IPS-15b (cell line): ENCODE results near the gene DNAJC4.

Source experiments
- H3K27me3 ChIP-seq: one replicate; pipeline ENCODE4 v1.6.1; 2013; ENCODE audit warnings: low read length; ENCODE audit not compliant: control insufficient read depth, insufficient read depth
- H3K36me3 ChIP-seq: one replicate; pipeline ENCODE4 v1.6.1; 2013; ENCODE audit warnings: low read length; ENCODE audit not compliant: control insufficient read depth, insufficient read depth
- H3K4me1 ChIP-seq: one replicate; pipeline ENCODE4 v1.6.1; 2013; ENCODE audit warnings: mild to moderate bottlenecking, low read length; ENCODE audit not compliant: control insufficient read depth, insufficient read depth
- H3K4me3 ChIP-seq: one replicate; pipeline ENCODE4 v1.5.1; 2013; ENCODE audit warnings: low read depth, low read length
- H3K9ac ChIP-seq: one replicate; pipeline ENCODE4 v1.6.1; 2013; ENCODE audit warnings: low read depth, mild to moderate bottlenecking, low read length
- H3K9me3 ChIP-seq: one replicate; pipeline ENCODE4 v1.6.1; 2013; ENCODE audit warnings: mild to moderate bottlenecking, low read length; ENCODE audit not compliant: control insufficient read depth, insufficient read depth

Gene DNAJC4

DNA sequence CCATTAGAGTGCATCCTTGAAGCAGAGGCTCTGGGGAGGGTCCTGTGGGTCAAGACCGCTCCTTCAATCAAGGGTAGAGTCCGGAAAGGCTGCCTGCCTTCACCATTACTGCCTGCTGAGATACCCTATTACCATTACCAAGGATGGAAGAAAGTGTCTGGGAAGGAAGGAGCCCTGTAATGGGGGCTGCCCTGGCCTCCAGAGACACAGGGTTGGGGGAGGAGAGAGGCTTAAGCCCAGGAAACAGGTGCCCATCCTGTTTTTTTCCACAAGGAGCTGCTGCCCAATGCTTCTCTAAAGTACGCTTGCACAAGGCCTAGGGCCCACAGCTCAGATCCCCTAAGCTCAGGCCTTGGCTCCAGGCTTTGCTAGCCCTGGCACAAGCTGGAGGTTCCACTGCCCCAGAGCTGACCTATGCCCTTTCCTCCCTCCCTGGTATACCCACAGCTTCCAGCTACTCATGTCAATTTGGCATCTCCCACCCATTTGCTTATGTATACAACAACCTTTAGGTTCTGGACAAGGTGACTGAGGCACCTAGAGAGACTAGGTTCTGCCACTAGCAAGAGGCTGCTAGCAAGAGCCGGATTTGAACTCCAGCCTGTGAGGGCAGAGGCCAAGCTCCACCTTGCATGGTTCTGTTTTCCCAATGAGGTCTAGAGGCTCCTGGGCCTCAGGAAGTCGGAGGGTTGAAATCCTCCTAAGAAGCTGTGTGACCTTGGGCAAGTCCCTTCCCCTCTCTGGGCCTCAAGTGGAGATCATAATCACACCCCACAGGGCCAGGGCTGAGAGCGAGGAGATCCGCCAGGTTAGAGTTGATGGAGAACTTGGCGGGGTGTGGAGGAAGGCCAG is 19.4 kb downstream of the DNAJC4 start:
- Histone ChIP-seq H3K9ac (no peak overlapping the region), H3K4me3 (peak overlapping the region; percentile 75), H3K9me3 (no peaks in the 10 kb centered on the region), H3K36me3 (peaks cover 18% of the 10 kb centered on the region), H3K27me3 (no peaks in the 10 kb centered on the region), H3K4me1 (peaks cover 33% of the 10 kb centered on the region)

DNA sequence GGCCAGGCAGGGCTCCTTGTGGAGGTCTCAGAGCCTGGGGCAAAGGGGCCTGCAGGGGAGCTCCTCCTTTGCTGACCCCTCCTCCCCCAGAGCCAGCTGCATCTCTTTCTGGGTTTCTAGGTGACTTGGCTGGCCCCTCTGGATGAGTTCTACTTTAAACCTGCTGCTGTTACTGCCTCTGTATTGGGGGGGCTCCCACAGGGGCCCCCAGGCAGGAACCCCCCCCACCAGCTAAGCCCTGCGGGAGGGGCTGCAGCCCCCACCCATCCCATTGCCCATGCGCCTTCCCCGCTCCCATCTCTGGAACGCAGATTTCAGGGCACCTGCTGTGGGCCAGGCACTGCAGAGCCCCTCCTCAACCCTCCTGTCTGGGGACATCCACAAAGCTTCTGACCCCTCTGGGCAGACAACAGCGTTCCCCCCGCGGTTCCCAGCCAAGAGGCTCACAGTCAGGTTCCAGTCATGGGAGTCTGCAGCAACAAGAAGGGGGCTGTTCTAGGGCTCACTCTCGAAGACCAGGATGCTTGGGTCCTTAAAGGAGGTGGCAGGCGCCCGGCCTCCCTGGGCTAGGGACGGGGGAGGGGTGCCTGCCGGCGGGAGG is 20.2 kb downstream of the DNAJC4 start:
- Histone ChIP-seq H3K4me3 (peak overlapping the region; percentile 75), H3K9me3 (no peaks in the 10 kb centered on the region), H3K36me3 (peaks cover 22% of the 10 kb centered on the region), H3K4me1 (peaks cover 33% of the 10 kb centered on the region), H3K27me3 (no peaks in the 10 kb centered on the region), H3K9ac (peak overlapping the region; percentile 73)

DNA sequence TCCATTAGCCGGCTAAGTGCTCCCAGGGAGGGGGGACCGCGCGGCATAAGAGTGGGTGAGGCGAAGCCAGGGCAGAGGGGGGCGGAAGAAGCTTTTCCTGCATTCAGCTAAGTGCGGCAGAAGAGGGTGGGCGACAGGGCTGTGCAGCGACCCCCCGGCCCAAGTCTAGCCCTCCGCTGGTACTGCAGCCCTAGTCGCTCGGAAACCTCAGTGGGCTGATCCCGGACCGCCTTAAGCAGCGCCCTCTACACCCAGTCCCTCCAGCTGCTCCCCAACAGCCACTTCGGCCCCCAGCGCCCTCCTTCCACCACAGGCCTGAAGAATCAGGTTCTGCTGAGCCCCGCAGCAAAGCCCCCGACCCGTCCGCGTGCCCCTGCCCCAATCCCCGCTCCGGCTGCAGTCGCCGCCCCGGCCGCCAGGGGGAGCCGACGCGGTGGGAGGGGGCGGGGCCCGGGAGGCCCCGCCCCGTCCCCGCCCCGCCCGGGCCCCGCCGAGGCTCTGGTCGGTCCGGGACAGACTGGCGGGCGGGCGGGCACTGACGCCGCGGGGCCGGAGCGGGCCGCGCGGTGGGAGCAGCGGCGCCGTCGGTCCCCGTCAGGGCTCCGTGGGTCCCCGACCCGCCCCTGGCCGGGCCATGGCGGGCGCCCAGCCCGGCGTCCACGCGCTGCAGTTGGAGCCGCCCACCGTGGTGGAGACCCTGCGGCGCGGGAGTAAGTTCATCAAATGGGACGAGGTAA is 20.8 kb downstream of the DNAJC4 start, which contains the start of gene PLCB3:
Gene PLCB3, plus strand, starts transcription at position 515 of the 737 bp plus-strand sequence. Its CDS starts 120 bp downstream, at position 635.
- peak within 1 kb of the TSS; percentile 91 for H3K4me3 ChIP-seq
- H3K27me3 ChIP-seq = no peaks in the 10 kb centered on the region
- H3K9ac ChIP-seq = peak within 1 kb of the TSS; percentile 79
- H3K4me1 ChIP-seq = peaks cover 33% of the 10 kb centered on the region
- H3K9me3 ChIP-seq = no peaks in the 10 kb centered on the region
- H3K36me3 ChIP-seq = peaks cover 29% of the 10 kb centered on the region

DNA sequence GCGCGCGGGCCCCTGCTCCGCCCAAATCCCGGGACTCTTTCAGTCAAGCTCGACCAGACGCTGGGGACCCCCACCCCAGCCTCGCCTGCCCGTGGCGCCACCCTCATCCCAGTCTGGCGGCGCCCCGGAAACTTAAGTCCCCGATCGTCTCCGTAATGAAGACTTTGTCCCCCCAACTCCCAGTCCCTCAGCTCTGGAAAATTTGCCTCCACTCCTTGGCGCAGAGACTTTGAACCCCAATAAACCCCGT is 21.3 kb downstream of the DNAJC4 start:
- Histone ChIP-seq H3K9ac (peak overlapping the region; percentile 79), H3K4me3 (peak overlapping the region; percentile 91), H3K4me1 (peaks cover 33% of the 10 kb centered on the region), H3K9me3 (no peaks in the 10 kb centered on the region), H3K36me3 (peaks cover 34% of the 10 kb centered on the region), H3K27me3 (no peaks in the 10 kb centered on the region)

DNA sequence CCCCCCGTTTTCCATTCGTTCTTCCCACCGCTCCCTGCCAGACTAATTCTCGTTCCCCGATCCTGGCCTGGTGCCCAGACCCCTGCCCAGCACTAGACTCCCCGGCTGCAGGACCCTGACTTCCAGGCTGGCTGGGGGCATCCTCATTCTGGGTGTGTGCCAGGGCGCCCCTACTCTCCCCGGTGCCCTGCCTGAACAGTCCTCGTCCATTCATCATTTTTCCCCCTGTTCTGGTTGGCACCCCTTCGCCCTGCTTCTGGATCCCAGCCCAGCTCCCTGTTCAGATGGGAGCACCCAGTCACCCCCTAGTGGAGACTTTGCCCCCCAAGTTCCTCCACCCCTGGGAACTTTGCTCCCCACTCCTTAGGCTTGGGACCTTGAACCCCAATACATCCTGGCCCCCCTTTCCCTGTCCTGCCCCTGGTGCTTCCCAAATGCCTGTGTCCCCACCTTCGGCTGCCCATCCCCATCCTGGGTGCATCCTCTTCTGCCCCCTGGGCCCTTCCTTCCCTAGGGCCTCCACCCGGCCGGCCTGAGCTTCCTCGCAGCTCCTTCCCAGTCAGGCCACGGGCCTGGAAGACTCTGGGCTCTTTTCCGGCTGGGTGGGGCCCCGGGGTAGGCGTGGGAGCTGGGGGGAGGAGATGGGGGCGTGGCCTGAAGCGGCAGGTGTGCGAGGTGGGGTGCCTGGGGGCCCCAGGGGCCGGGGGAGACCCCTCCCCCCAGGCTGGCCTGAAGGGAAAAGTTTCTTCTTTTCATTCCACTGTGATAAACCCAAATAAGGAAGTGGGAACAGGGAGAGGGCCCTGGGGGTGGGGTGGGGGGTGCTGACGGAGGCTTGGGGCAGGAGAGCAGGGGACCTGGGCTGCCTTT is 21.9 kb downstream of the DNAJC4 start:
- peak overlapping the region; percentile 91 for H3K4me3 ChIP-seq
- peak overlapping the region; percentile 79 for H3K9ac ChIP-seq
- H3K4me1 ChIP-seq = peaks cover 33% of the 10 kb centered on the region
- peaks cover 34% of the 10 kb centered on the region for H3K36me3 ChIP-seq
- no peaks in the 10 kb centered on the region for H3K9me3 ChIP-seq
- H3K27me3 ChIP-seq = no peaks in the 10 kb centered on the region

DNA sequence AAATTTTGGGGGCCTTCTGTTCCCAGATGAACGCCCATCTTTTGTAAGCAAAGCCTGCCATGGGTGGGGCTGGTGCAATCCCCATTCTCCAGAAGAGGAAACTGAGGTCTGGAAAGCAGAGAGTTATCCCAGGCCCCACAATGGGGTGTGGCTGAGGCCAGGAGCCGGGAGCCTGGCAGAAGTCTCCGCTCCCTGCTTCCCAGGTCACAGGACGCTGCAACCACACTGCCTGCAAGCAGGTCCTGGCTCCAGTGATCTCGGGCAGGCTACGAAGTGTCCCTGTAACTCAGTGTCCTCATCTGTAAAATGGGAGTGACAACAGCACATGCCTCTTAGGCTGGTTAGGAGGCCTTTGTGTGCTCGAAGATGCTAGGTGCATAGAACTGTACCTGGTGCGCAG is 22.7 kb downstream of the DNAJC4 start:
- peak overlapping the region; percentile 41 for H3K4me3 ChIP-seq

DNA sequence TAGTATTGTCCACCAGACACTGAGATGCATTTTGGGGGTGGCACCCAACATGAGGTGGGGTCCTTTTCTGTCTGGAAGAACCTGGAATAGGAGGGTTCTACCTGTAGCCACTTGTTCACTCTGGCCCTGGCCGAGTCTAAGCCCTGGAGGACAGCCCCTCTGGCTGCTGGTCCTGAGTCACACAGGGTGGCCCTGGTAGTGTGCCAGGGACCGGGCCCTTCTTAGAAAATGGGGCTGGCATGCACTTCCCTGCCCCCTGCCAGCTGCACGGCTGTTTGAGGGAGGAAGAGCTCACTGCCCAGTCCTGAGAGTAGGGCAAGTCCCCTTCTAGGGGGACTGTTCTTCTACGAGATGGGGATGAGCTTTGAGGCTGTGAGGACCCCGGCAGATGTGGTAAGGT is 23.1 kb downstream of the DNAJC4 start:
- Histone ChIP-seq H3K9me3 (no peaks in the 10 kb centered on the region), H3K9ac (no peak overlapping the region), H3K27me3 (no peaks in the 10 kb centered on the region), H3K4me3 (peak overlapping the region; percentile 41), H3K36me3 (peaks cover 41% of the 10 kb centered on the region), H3K4me1 (peaks cover 25% of the 10 kb centered on the region)

More for the DNA sequence above, 22.7 kb downstream of the DNAJC4 start:
- H3K27me3 ChIP-seq = no peaks in the 10 kb centered on the region
- peaks cover 36% of the 10 kb centered on the region for H3K36me3 ChIP-seq
- H3K9me3 ChIP-seq = no peaks in the 10 kb centered on the region
- H3K9ac ChIP-seq = peak overlapping the region; percentile 16
- H3K4me1 ChIP-seq = peaks cover 30% of the 10 kb centered on the region

DNA sequence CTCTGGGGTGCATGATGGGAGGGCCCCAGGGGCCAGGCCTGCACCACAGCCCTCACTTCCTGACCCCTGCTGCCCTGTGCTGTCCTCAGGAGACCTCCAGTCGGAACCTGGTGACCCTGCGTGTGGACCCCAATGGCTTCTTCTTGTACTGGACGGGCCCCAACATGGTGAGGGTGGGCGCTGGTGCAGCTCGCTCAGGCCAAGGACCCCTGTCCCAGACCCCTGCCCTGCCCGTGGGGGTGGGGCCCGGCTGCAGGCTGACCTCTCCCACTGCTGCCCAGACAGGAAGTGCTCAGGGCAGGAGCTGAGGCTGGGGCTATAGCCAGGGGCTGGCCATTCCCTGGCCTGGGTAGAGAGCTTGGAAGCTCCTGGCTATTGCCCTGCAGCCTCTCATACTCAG is 24.0 kb downstream of the DNAJC4 start:
- H3K9ac ChIP-seq = no peak overlapping the region
- no peaks in the 10 kb centered on the region for H3K9me3 ChIP-seq
- H3K36me3 ChIP-seq = peaks cover 49% of the 10 kb centered on the region
- no peaks in the 10 kb centered on the region for H3K27me3 ChIP-seq
- no peak overlapping the region for H3K4me3 ChIP-seq
- peaks cover 17% of the 10 kb centered on the region for H3K4me1 ChIP-seq

DNA sequence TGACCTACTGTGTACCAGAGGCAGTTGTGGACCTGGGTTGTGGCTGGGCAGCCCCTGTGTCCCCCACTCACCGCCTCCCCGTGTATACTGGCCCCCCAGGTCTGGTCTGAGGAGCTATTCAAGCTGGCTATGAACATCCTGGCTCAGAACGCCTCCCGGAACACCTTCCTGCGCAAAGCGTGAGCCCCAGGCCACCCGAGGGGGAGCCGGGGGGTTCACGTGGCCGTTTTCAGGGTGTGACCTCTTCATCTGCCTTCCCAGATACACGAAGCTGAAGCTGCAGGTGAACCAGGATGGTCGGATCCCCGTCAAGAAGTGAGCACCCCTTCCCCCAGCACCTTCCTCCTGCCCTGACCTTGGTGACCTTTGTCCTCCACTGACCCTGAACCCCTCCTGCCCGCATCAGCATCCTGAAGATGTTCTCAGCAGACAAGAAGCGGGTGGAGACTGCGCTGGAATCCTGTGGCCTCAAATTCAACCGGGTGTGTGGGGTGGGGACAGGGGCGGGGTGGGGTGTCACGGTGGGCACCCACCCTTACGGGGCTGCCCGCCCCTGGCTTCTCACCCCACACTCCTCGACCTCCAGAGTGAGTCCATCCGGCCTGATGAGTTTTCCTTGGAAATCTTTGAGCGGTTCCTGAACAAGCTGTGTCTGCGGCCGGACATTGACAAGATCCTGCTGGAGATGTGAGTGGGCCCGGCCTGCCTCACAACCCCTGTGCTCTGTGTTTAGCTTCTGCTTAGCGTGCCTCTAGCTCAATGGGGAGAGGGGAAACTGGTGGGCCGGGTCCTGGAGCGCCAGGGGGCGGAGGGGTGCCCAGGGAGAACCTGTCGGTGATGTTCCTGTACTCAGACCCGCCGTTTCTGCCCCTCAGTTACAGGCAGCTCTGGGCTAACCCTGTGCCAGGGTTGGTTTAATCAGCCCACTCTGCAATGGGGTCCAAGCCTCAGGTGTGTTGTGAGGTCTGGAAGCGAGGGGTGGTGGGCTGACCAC is 25.1 kb downstream of the DNAJC4 start:
- Histone ChIP-seq H3K9ac (no peak overlapping the region), H3K27me3 (no peaks in the 10 kb centered on the region), H3K36me3 (peaks cover 60% of the 10 kb centered on the region), H3K9me3 (no peaks in the 10 kb centered on the region), H3K4me3 (no peak overlapping the region), H3K4me1 (peaks cover 8% of the 10 kb centered on the region)

DNA sequence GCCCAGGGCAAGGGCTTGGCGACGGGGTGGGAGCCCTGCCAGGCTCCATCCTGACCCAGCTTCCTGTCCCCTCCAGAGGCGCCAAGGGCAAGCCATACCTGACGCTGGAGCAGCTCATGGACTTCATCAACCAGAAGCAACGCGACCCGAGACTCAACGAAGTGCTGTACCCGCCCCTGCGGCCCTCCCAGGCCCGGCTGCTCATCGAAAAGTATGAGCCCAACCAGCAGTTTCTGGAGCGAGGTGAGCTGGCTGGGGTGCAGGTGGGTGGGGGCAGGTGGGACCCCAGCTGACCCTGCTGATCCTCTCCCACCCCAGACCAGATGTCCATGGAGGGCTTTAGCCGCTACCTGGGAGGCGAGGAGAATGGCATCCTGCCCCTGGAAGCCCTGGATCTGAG is 26.0 kb downstream of the DNAJC4 start:
- Histone ChIP-seq H3K9ac (no peak overlapping the region), H3K36me3 (peaks cover 65% of the 10 kb centered on the region), H3K9me3 (no peaks in the 10 kb centered on the region), H3K4me1 (peaks cover 6% of the 10 kb centered on the region), H3K4me3 (no peak overlapping the region), H3K27me3 (no peaks in the 10 kb centered on the region)
